ENCODE results near the gene IZUMO2. TPM values are rescaled to one million over a fixed set of nuclear protein-coding genes. Genes with fewer than 3 reads are reported as not detected.
A peak's percentile ranks its signal among the peaks of the same experiment; 100 is the strongest.
"Not testable (repeated sequence)": the region's sequence is repeated elsewhere in the genome, so short reads cannot be mapped to it uniquely, and the experiment has no call there.

The IZUMO2 gene
- total and polyA plus RNA-seq, 9 of the 15 experiments (the other 6 are each of a cell fraction or from before 2014, with no cell fraction given): not detected

DNA sequence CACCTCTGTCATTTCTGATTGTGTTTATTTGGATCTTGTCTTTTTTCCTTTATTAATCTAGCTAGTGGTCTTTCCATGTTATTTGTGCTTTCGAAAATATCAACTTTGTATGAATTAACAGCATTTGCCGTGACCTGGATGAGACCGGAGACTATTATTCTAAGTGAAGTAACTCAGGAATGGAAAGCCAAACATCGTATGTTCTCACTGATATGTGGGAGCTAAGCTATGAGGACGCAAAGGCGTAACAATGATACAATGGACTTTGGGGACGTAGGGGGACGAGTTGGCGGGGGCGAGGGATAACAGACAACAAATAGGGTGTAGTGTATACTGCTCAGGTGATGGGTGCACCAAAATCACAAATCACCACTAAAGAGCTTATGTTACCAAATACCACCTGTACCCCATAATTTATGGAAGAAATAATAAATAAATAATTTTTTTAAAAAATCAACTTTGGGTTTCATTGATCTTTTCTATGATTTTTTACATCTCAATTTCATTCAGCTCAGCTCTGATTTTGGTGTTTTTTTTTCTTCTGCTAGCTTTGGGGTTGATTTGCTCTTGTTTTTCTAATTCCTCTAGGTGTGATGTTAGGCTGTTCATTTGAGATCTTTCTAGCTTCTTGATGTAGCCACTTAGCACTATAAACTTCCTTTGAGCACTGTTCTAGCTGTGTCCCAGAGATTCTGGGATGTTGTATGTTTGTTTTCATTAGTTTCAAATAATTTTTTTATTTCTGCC, 27.1 kb downstream of the IZUMO2 start:
- H4K20me1 ChIP-seq (replicated peaks; ENCODE audit: control insufficient read depth, insufficient read depth, low read length); H2AFZ ChIP-seq (ENCODE audit: low read depth, low read length); FAIRE-seq; intact Hi-C loops (cut with micrococcal nuclease); H3K4me1 ChIP-seq (replicated peaks in 1 of 2; ENCODE audit: control insufficient read depth in 2 of 2, insufficient read depth in 2 of 2, low read length in 2 of 2); H3K9me1 ChIP-seq (ENCODE audit: control insufficient read depth, insufficient read depth, low read length); H3K79me2 ChIP-seq (ENCODE audit: control insufficient read depth, insufficient read depth, low read length); H3K4me3 ChIP-seq; H3K4me2 ChIP-seq (ENCODE audit: insufficient read depth, low read length); H3K9me3 ChIP-seq (replicated peaks; ENCODE audit: control insufficient read depth, insufficient read depth, low read depth, low read length); H3K27ac ChIP-seq (ENCODE audit: extremely low read depth, low read depth, low read length); BruUV-seq (replicated peaks); DNase-seq (ENCODE audit: extremely low read depth in 1 of 4, low spot score in 3 of 4); H3K9ac ChIP-seq (ENCODE audit: insufficient read depth in 1 of 2, low read depth in 2 of 2, low read length in 2 of 2); H3K27me3 ChIP-seq (ENCODE audit: control insufficient read depth in 2 of 2, insufficient read depth in 2 of 2, low read length in 2 of 2); H3K36me3 ChIP-seq (ENCODE audit: control insufficient read depth, insufficient read depth, low read length); ATAC-seq; TF ChIP-seq NR4A1 (tag; IDR thresholded peaks at IDR 0.05); MYBL2 (CRISPR knock-in tag; IDR thresholded peaks at IDR 0.05; ENCODE audit: borderline replicate concordance): not testable (repeated sequence)
- WGBS (ENCODE audit: insufficient coverage, low coverage, missing lambda C conversion rate): 20% methylated on average over 10 of the region's 10 CpGs
- ChIA-PET CTCF (ENCODE audit: low intra/inter-chr PET ratio) (interaction anchor here (0.6 kb wide), 1 partner anchor 100 kb away, joined by 3 read pairs; no protein-coding TSS in a partner anchor), POLR2A (interaction anchor here (0.6 kb wide), 2 partner anchors 97 to 266 kb away, joined by 3 read pairs; no protein-coding TSS in a partner anchor)
- in situ Hi-C loops (cut with MboI): loop anchor here (5.0 kb wide), 1 partner anchor 39 kb away; no protein-coding TSS in a partner anchor
- 0 out of 2 replicates have a peak, but pooled peaks have one; percentile 43 for TF ChIP-seq ZNF707 (CRISPR knock-in tag; conservative IDR thresholded peaks at IDR 0.05)
- 0 out of 2 replicates have a peak, but pooled peaks have one; percentile 11 for TF ChIP-seq ARID3B (CRISPR knock-in tag; IDR thresholded peaks at IDR 0.05; ENCODE audit: borderline replicate concordance)
- 0 out of 2 replicates have a peak, but pooled peaks have one; percentile 27 for TF ChIP-seq MCM3 (IDR thresholded peaks at IDR 0.05)
- 0 out of 4 replicates have a peak, but pooled peaks of 1 of the 2 experiments have one; percentile 8 for TF ChIP-seq NRF1 (conservative IDR thresholded peaks at IDR 0.05 in 1 of 2, IDR thresholded peaks at IDR 0.05 in 1 of 2)
- TF ChIP-seq, protein P1, sequence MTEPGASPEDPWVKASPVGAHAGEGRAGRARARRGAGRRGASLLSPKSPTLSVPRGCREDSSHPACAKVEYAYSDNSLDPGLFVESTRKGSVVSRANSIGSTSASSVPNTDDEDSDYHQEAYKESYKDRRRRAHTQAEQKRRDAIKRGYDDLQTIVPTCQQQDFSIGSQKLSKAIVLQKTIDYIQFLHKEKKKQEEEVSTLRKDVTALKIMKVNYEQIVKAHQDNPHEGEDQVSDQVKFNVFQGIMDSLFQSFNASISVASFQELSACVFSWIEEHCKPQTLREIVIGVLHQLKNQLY (CRISPR knock-in tag; conservative IDR thresholded peaks at IDR 0.05): 0 out of 4 replicates have a peak, but pooled peaks of 1 of the 2 experiments have one; percentile 64
- 0 out of 2 replicates have a peak, but pooled peaks have one; percentile 46 for TF ChIP-seq E2F3 (CRISPR knock-in tag; IDR thresholded peaks at IDR 0.05)
- TF ChIP-seq ZFP1 (CRISPR knock-in tag; IDR thresholded peaks at IDR 0.05): 0 out of 2 replicates have a peak, but pooled peaks have one; percentile 28
- 0 out of 2 replicates have a peak, but pooled peaks have one; percentile 71 for TF ChIP-seq NR4A1 (CRISPR knock-in tag; IDR thresholded peaks at IDR 0.05)
- TF ChIP-seq MYBL2 (IDR thresholded peaks at IDR 0.05; ENCODE audit: low read depth): 0 out of 2 replicates have a peak, but pooled peaks have one; percentile 28
- 0 out of 2 replicates have a peak, but pooled peaks have one; percentile 23 for TF ChIP-seq ZNF408 (CRISPR knock-in tag; IDR thresholded peaks at IDR 0.05; ENCODE audit: low read depth)
